SU-DHL-6 (cell line): ENCODE measurements around the gene CNTNAP5.

Source experiments
- H2AFZ ChIP-seq: fragments of 200-600 bp; sonication (generic); 2 replicates; pipeline ENCODE4 v1.6.1; 2014; ENCODE audit warnings: low read depth, mild to moderate bottlenecking, moderate library complexity, mixed read lengths, antibody characterized with exemption, low read length; ENCODE audit not compliant: severe bottlenecking
- H3F3A ChIP-seq: fragments of 200-600 bp; shearing (Covaris generic); 2 replicates; pipeline ENCODE4 v1.6.0; 2016; ENCODE audit warnings: antibody characterized with exemption, mild to moderate bottlenecking; ENCODE audit not compliant: insufficient read depth
- H3K27ac ChIP-seq: fragments of 200-600 bp; sonication (generic); 2 replicates; pipeline ENCODE4 v1.5.1; 2016; ENCODE audit warnings: low read depth, mild to moderate bottlenecking, low read length, moderate library complexity, mixed read lengths
- H3K27me3 ChIP-seq: fragments of 200-600 bp; sonication (generic), shearing (Covaris generic); 2 replicates; pipeline ENCODE4 v1.6.0; 2014; ENCODE audit warnings: mild to moderate bottlenecking, low read length
- H3K36me3 ChIP-seq: fragments of 200-600 bp; sonication (generic); 2 replicates; pipeline ENCODE4 v1.6.1; 2014; ENCODE audit warnings: mild to moderate bottlenecking, low read length, mixed read lengths
- H3K4me2 ChIP-seq: fragments of 300-600, 200-600 bp; shearing (Covaris generic), sonication (generic); 2 replicates; pipeline ENCODE4 v1.6.0; 2014; ENCODE audit warnings: low read length, low read depth, mild to moderate bottlenecking; ENCODE audit not compliant: poor library complexity, severe bottlenecking
- H3K4me3 ChIP-seq: fragments of 200-600 bp; sonication (generic); 2 replicates; pipeline ENCODE4 v1.5.1; 2014; ENCODE audit warnings: antibody characterized with exemption, low read length, mild to moderate bottlenecking, mixed read lengths; ENCODE audit not compliant: insufficient read depth, poor library complexity, severe bottlenecking
- H3K79me2 ChIP-seq: fragments of 200-600 bp; sonication (generic); 2 replicates; pipeline ENCODE4 v1.6.1; 2014; ENCODE audit warnings: mild to moderate bottlenecking, low read length, moderate library complexity; ENCODE audit not compliant: insufficient read depth
- H3K9ac ChIP-seq: fragments of 200-600 bp; sonication (generic); 2 replicates; pipeline ENCODE4 v1.7.0; 2014; ENCODE audit warnings: mild to moderate bottlenecking, low read length
- H3K9me2 ChIP-seq: fragments of 200-600 bp; sonication (generic); replicated peaks from 2 replicates; pipeline ENCODE4 v1.6.1; 2014; ENCODE audit warnings: low read length; ENCODE audit not compliant: insufficient read depth
- H3K9me3 ChIP-seq: fragments of 200-600 bp; sonication (generic); 2 replicates; pipeline ENCODE4 v1.6.1; 2014; ENCODE audit warnings: low read length, mixed read lengths; ENCODE audit not compliant: insufficient read depth
- H4K20me1 ChIP-seq: fragments of 200-600 bp; sonication (generic); 2 replicates; pipeline ENCODE4 v1.6.1; 2014; ENCODE audit warnings: low read depth, mild to moderate bottlenecking, antibody characterized with exemption, low read length, moderate library complexity, mixed read lengths
- EZH2phosphoT487 ChIP-seq: fragments of 200-600 bp; sonication (generic), shearing (Covaris generic); conservative IDR thresholded peaks from 2 replicates; pipeline ENCODE4 v1.6.1; 2018; ENCODE audit warnings: mild to moderate bottlenecking, antibody characterized with exemption, low read length, moderate library complexity, mixed read lengths
- TF ChIP-seq, protein P1 (sequence below): fragments of 200-600 bp; sonication (generic); IDR thresholded peaks from one replicate; pipeline ENCODE4 v1.5.1; 2017; ENCODE audit warnings: antibody characterized with exemption, mild to moderate bottlenecking, low read length, moderate library complexity; ENCODE audit not compliant: insufficient read depth, poor library complexity, severe bottlenecking

Gene CNTNAP5

DNA sequence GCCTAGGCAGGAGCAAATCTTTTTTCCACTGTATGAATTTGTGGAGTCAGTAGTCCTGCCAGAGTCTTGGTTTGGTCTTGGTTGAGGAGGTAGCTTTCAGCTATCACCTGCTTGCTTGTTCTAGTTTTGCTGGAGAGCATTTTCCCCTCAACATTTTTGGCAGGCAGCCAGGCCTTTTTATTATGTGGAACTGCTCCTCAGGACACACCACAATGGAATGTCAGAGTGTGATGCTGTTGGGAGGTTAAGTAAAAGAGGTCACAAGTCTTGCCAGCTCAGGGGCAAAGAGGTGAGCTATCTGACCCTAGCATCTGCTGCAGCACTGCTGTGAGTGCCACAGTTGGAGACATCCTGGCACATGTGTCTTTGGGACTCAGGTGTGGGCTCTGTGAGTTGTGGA lies 258.0 kb downstream of the CNTNAP5 start:
- H3K4me3 ChIP-seq: no peak overlapping the region
- H3K9me3 ChIP-seq: no peaks in the 10 kb centered on the region
- no peak overlapping the region for H2AFZ ChIP-seq
- H3K4me2 ChIP-seq: no peak overlapping the region
- no peaks in the 10 kb centered on the region for H4K20me1 ChIP-seq
- H3K27me3 ChIP-seq: no peaks in the 10 kb centered on the region
- TF ChIP-seq, protein P1, sequence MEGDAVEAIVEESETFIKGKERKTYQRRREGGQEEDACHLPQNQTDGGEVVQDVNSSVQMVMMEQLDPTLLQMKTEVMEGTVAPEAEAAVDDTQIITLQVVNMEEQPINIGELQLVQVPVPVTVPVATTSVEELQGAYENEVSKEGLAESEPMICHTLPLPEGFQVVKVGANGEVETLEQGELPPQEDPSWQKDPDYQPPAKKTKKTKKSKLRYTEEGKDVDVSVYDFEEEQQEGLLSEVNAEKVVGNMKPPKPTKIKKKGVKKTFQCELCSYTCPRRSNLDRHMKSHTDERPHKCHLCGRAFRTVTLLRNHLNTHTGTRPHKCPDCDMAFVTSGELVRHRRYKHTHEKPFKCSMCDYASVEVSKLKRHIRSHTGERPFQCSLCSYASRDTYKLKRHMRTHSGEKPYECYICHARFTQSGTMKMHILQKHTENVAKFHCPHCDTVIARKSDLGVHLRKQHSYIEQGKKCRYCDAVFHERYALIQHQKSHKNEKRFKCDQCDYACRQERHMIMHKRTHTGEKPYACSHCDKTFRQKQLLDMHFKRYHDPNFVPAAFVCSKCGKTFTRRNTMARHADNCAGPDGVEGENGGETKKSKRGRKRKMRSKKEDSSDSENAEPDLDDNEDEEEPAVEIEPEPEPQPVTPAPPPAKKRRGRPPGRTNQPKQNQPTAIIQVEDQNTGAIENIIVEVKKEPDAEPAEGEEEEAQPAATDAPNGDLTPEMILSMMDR: no peak
- no peak for TF ChIP-seq EZH2phosphoT487
- H3K36me3 ChIP-seq: no peaks in the 10 kb centered on the region
- no peaks in the 10 kb centered on the region for H3K79me2 ChIP-seq
- no peaks in the 10 kb centered on the region for H3F3A ChIP-seq
- H3K9me2 ChIP-seq: no peaks in the 10 kb centered on the region
- no peak overlapping the region for H3K9ac ChIP-seq
- no peak overlapping the region for H3K27ac ChIP-seq

GRCh38 chr2:124286089-124286783 lies 261.1 kb downstream of the CNTNAP5 start:
- Histone ChIP-seq H3K79me2 (no peaks in the 10 kb centered on the region), H3K27ac (no peak overlapping the region), H3F3A (no peaks in the 10 kb centered on the region), H3K9me3 (no peaks in the 10 kb centered on the region), H2AFZ (no peak overlapping the region), H3K4me3 (no peak overlapping the region), H3K9me2 (no peaks in the 10 kb centered on the region), H3K36me3 (no peaks in the 10 kb centered on the region), H4K20me1 (no peaks in the 10 kb centered on the region), H3K9ac (no peak overlapping the region), H3K27me3 (no peaks in the 10 kb centered on the region), H3K4me2 (no peak overlapping the region)
- TF ChIP-seq, protein P1: no peak
- TF ChIP-seq EZH2phosphoT487: no peak

GRCh38 chr2:124289060-124289459 lies 264.0 kb downstream of the CNTNAP5 start:
- Histone ChIP-seq H3K27ac (no peak overlapping the region), H3K36me3 (no peaks in the 10 kb centered on the region), H3K9me3 (no peaks in the 10 kb centered on the region), H3F3A (no peaks in the 10 kb centered on the region), H3K27me3 (no peaks in the 10 kb centered on the region), H2AFZ (no peak overlapping the region), H3K4me2 (no peak overlapping the region), H3K4me3 (no peak overlapping the region), H3K9ac (no peak overlapping the region), H4K20me1 (no peaks in the 10 kb centered on the region), H3K9me2 (no peaks in the 10 kb centered on the region), H3K79me2 (no peaks in the 10 kb centered on the region)
- TF ChIP-seq, protein P1: no peak
- TF ChIP-seq EZH2phosphoT487: no peak
